ENCODE data around the gene PTPRCAP. TPM values are rescaled to one million over a fixed set of nuclear protein-coding genes. Genes with fewer than 3 reads are reported as not detected.
A peak's percentile ranks its signal among the peaks of the same experiment; 100 is the strongest.

The PTPRCAP gene
- total and polyA plus RNA-seq, 9 of the 15 experiments (the other 6 are each of a cell fraction or from before 2014, with no cell fraction given) = 0.22 to 2.0 (median 1.1) TPM; not detected in 4

DNA sequence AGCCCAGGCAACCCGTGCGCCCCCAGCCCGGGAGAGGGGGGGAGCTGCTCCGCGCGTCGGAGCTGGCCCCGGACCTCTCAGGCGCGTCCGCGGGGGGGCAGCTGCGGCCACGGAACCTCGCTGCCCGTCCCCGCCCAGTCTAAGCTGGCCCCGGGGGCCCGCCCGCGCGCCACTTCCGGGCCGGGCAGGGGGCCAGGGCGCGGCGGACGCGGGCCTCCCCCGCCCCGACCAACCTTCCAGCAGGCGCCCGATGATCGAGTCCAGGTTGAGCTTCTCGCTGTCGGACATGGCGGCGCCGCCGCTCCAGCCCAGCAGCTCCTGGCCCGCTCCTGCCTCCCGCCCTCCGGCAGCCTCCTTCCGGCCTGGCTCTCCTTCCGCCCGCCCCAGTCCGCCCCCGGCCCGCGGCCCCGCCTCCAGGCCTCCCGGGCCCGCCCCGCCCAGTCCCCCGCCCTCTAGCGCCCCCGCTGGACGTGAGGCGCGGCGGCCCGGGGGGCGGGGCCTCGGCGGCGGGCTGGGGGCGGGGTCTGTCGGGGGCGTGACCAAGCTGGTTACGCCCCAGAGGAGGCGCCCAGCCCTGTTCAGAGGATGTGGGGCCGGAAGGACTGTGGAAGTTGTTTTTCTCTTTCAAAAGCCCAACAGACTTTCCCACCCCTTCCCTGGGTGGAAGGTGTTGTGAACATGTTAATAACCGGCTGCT, 35.8 kb downstream of the PTPRCAP start, which contains the start of gene PPP1CA (continued):
- TF ChIP-seq ZHX1 (conservative IDR thresholded peaks at IDR 0.05; ENCODE audit: low read length) (no peak), TRIM24 (IDR thresholded peaks at IDR 0.05) (no peak), ZBTB49 (CRISPR knock-in tag; IDR thresholded peaks at IDR 0.05; ENCODE audit: borderline replicate concordance) (no peak), HNRNPK (IDR thresholded peaks at IDR 0.05; ENCODE audit: low read depth, low read length, poor library complexity, severe bottlenecking) (no peak), TCF3 (CRISPR knock-in tag; IDR thresholded peaks at IDR 0.05) (no peak), CREB1 (IDR thresholded peaks at IDR 0.05) (peak; percentile 1; the same call in 1 of the 2 replicates), CREB1 (CRISPR knock-in tag; IDR thresholded peaks at IDR 0.05) (no peak)
- TF ChIP-seq, protein P1, sequence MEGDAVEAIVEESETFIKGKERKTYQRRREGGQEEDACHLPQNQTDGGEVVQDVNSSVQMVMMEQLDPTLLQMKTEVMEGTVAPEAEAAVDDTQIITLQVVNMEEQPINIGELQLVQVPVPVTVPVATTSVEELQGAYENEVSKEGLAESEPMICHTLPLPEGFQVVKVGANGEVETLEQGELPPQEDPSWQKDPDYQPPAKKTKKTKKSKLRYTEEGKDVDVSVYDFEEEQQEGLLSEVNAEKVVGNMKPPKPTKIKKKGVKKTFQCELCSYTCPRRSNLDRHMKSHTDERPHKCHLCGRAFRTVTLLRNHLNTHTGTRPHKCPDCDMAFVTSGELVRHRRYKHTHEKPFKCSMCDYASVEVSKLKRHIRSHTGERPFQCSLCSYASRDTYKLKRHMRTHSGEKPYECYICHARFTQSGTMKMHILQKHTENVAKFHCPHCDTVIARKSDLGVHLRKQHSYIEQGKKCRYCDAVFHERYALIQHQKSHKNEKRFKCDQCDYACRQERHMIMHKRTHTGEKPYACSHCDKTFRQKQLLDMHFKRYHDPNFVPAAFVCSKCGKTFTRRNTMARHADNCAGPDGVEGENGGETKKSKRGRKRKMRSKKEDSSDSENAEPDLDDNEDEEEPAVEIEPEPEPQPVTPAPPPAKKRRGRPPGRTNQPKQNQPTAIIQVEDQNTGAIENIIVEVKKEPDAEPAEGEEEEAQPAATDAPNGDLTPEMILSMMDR (IDR thresholded peaks at IDR 0.05 in 2 of 3, conservative IDR thresholded peaks at IDR 0.05 in 1 of 3; ENCODE audit: insufficient read depth in 2 of 3, low read depth in 1 of 3, low read length in 3 of 3) = peak; percentile 37 to 69 (median 52); a peak in 5 of 6 replicates
